ENCODE data around the gene VCAN. TPM values are rescaled to one million over a fixed set of nuclear protein-coding genes. Genes with fewer than 3 reads are reported as not detected.

VCAN gene
- total and polyA plus RNA-seq, 8 donors = 1.5 to 184 (median 12.7) TPM

DNA sequence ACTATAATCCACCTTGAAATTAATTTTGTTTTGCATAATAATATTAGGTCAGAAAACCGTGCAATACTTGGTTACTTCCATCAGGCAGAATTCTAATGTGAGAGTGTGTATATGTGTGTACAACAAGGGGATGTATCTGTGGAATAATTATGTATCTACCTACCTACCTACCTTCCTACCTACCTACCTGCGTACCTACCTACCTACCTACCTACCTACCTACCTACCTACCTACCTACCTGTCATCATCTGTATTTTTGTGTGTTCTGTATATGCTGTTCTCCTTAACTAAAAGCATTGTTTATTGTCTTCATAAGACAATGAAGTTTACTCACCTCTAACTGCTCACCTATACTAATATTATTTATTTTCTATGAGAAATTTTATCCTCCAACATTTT lies 52.8 kb downstream of the VCAN start:
- Histone ChIP-seq H3K4me1 (no peaks in the 10 kb centered on the region), H3K27me3 (no peaks in the 10 kb centered on the region), H3K9me3 (no peaks in the 10 kb centered on the region), H3K27ac (no peak overlapping the region), H3K36me3 (no peaks in the 10 kb centered on the region), H3K4me3 (no peak overlapping the region)
- TF ChIP-seq POLR2A (IDR thresholded peaks at IDR 0.05) = no peak
- no peak for TF ChIP-seq POLR2AphosphoS5 (IDR thresholded peaks at IDR 0.05)
- no peak for TF ChIP-seq EP300 (IDR thresholded peaks at IDR 0.05)
- TF ChIP-seq, protein P1, sequence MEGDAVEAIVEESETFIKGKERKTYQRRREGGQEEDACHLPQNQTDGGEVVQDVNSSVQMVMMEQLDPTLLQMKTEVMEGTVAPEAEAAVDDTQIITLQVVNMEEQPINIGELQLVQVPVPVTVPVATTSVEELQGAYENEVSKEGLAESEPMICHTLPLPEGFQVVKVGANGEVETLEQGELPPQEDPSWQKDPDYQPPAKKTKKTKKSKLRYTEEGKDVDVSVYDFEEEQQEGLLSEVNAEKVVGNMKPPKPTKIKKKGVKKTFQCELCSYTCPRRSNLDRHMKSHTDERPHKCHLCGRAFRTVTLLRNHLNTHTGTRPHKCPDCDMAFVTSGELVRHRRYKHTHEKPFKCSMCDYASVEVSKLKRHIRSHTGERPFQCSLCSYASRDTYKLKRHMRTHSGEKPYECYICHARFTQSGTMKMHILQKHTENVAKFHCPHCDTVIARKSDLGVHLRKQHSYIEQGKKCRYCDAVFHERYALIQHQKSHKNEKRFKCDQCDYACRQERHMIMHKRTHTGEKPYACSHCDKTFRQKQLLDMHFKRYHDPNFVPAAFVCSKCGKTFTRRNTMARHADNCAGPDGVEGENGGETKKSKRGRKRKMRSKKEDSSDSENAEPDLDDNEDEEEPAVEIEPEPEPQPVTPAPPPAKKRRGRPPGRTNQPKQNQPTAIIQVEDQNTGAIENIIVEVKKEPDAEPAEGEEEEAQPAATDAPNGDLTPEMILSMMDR (IDR thresholded peaks at IDR 0.05) = no peak
- no peak for DNase-seq
- intact Hi-C loops (cut with DNase I; ENCODE audit: low total_unique reads) = no loop called here
- WGBS, 5 donors = 87 to 94% (median 92%) methylated on average over 2 of the region's 2 CpGs

DNA sequence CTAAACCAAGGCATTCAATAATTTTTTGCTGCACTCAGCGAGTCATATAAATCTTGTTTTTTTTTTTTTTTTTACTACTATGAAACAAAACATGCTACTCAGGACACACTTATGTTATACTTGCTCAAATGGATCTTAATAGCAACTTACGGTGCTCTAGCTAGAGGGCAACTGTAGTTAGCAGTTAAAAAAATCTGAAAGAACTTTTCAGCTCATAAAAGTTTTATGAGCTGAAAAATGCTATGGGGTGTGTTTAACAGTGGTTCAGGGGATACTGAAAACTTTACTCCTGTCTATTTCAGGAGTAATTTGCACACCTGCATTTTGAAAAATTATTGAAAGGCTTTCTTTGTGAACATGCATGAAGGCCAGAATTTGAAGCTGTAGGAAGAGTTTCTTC lies 53.4 kb downstream of the VCAN start:
- TF ChIP-seq POLR2A (IDR thresholded peaks at IDR 0.05) (no peak), POLR2AphosphoS5 (IDR thresholded peaks at IDR 0.05) (no peak), EP300 (IDR thresholded peaks at IDR 0.05) (no peak)
- TF ChIP-seq, protein P1 (IDR thresholded peaks at IDR 0.05) = no peak
- no peaks in the 10 kb centered on the region for H3K27me3 ChIP-seq
- H3K27ac ChIP-seq = no peak overlapping the region
- H3K36me3 ChIP-seq = no peaks in the 10 kb centered on the region
- WGBS, 5 donors = 71 to 100% (median 94%) methylated on average over 2 of the region's 2 CpGs
- H3K4me1 ChIP-seq = no peaks in the 10 kb centered on the region
- intact Hi-C loops (cut with DNase I; ENCODE audit: low total_unique reads) = no loop called here
- H3K9me3 ChIP-seq = no peaks in the 10 kb centered on the region
- no peak for DNase-seq
- H3K4me3 ChIP-seq = no peak overlapping the region

DNA sequence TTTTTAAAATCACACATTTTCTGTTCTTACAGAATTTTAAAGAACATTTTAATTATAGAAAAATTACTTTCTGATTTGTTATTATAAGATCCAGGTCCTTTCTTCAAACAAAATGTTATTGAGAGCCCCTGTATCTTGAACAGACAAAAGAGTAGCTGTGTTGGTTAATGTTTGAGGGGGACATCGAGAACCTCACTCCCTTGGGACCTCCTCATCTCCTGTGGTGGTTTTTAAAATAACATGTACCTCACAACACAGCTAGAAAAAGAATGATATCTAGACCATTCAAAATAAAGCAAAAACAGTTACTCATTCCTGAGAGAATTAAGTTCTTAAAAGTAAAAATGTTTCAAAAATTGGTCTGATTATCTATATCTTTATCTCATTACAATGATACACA lies 54.7 kb downstream of the VCAN start:
- 78 to 91% (median 89%) methylated on average over 1 of the region's 1 CpG for WGBS, 5 donors
- no peak overlapping the region for H3K4me3 ChIP-seq
- intact Hi-C loops (cut with DNase I; ENCODE audit: low total_unique reads) = no loop called here
- TF ChIP-seq EP300 (IDR thresholded peaks at IDR 0.05) (no peak), POLR2AphosphoS5 (IDR thresholded peaks at IDR 0.05) (no peak), POLR2A (IDR thresholded peaks at IDR 0.05) (no peak)
- TF ChIP-seq, protein P1 (IDR thresholded peaks at IDR 0.05) = no peak
- DNase-seq = no peak
- H3K27me3 ChIP-seq = no peaks in the 10 kb centered on the region
- H3K4me1 ChIP-seq = no peaks in the 10 kb centered on the region
- H3K27ac ChIP-seq = no peak overlapping the region
- H3K36me3 ChIP-seq = no peaks in the 10 kb centered on the region
- no peaks in the 10 kb centered on the region for H3K9me3 ChIP-seq

DNA sequence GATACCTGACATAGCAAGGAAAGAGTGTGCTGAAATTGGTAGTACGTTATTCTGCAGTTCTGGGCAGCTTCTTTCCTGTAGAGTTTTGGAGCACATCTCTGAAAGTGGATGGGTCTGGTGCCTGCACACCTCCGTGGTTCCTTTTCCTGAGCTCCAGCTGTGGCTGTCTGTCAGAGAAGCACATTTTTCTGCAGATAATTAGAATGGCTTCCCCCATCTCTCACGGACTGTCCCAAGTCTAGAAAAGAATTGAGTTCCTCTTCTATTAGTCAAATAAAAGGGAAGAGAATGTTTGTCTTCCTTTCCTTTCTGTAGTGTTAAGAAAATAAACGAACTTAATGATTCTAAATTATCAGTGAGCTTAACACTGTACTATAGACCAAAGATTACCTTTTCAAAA lies 55.7 kb downstream of the VCAN start:
- Histone ChIP-seq H3K36me3 (no peaks in the 10 kb centered on the region), H3K9me3 (no peaks in the 10 kb centered on the region), H3K27me3 (no peaks in the 10 kb centered on the region), H3K27ac (no peak overlapping the region), H3K4me3 (no peak overlapping the region), H3K4me1 (no peaks in the 10 kb centered on the region)
- intact Hi-C loops (cut with DNase I; ENCODE audit: low total_unique reads) = no loop called here
- WGBS, 5 donors = 35 to 51% (median 42%) methylated on average over 4 of the region's 4 CpGs
- TF ChIP-seq, protein P1 (IDR thresholded peaks at IDR 0.05) = no peak
- DNase-seq = no peak

Data from stomach (tissue), 9 donors.